ENCODE measurements around the gene SPAG6.
"Not testable (repeated sequence)": the region's sequence is repeated elsewhere in the genome, so short reads cannot be mapped to it uniquely, and the experiment has no call there.

The SPAG6 gene

GRCh38 chr10:22366771-22367170, 21.5 kb downstream of the SPAG6 start:
- Histone ChIP-seq H3K36me3 (ENCODE audit: insufficient read depth, low read length) (no peaks in the 10 kb centered on the region; the same call in 1 of the 2 replicates), H3K9me3 (ENCODE audit: control insufficient read depth, insufficient read depth, low read length) (no peaks in the 10 kb centered on the region), H3K9ac (ENCODE audit: low read depth, low read length) (no peak overlapping the region), H3K4me1 (ENCODE audit: insufficient read depth, low read length) (no peaks in the 10 kb centered on the region)

- Histone ChIP-seq H3K4me1 (ENCODE audit: insufficient read depth, low read length) (no peaks in the 10 kb centered on the region), H3K9ac (ENCODE audit: low read depth, low read length) (no peak overlapping the region), H3K9me3 (ENCODE audit: control insufficient read depth, insufficient read depth, low read length) (no peaks in the 10 kb centered on the region), H3K36me3 (ENCODE audit: insufficient read depth, low read length) (no peaks in the 10 kb centered on the region; the same call in 1 of the 2 replicates)
These were observed 22.2 kb downstream of the SPAG6 start for GRCh38 chr10:22367471-22367870.

- H3K9me3 ChIP-seq (ENCODE audit: control insufficient read depth, insufficient read depth, low read length), result no peaks in the 10 kb centered on the region
- H3K9ac ChIP-seq (ENCODE audit: low read depth, low read length), result no peak overlapping the region
- H3K4me1 ChIP-seq (ENCODE audit: insufficient read depth, low read length), result no peaks in the 10 kb centered on the region
- H3K36me3 ChIP-seq (ENCODE audit: insufficient read depth, low read length), result no peaks in the 10 kb centered on the region
These were observed 23.1 kb downstream of the SPAG6 start for GRCh38 chr10:22368402-22368801.

- no peaks in the 10 kb centered on the region for H3K36me3 ChIP-seq (ENCODE audit: insufficient read depth, low read length)
- no peaks in the 10 kb centered on the region for H3K4me1 ChIP-seq (ENCODE audit: insufficient read depth, low read length)
- H3K9ac ChIP-seq (ENCODE audit: low read depth, low read length), result no peak overlapping the region
These were observed 23.7 kb downstream of the SPAG6 start for GRCh38 chr10:22368981-22369380.

DNA sequence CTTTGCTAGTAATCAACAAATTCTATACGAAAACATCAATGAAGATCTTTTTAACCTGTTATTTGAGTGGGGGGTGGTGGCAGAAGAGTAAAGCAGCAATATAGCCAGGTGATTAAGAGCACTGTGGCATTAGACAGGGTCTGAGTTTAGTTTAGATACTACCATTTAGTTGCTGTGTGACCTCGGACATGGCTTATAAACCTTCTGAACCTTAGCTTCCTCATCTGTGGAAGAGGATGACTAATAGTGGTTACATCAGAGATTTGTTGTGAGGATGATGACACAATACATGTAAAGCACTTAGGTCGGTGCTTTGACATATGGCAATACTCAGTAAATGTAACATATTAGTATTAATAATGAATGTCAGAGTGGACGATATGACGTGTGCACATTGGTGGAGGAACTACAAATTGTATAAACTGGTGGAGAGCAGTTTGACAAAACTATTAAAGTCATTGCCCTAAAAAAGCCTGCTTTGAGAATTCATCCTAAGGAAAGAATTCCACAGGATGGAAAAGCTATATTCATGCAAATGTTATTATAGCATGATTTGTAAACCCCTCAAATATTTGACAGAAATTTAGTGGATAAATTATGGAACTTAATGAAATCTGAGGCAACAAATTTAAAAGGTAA, 24.3 kb downstream of the SPAG6 start:
- Histone ChIP-seq H3K9me3 (ENCODE audit: control insufficient read depth, insufficient read depth, low read length) (no peaks in the 10 kb centered on the region), H3K36me3 (ENCODE audit: insufficient read depth, low read length) (no peaks in the 10 kb centered on the region), H3K9ac (ENCODE audit: low read depth, low read length) (no peak overlapping the region), H3K4me1 (ENCODE audit: insufficient read depth, low read length) (no peaks in the 10 kb centered on the region)

More at GRCh38 chr10:22368981-22369380, 23.7 kb downstream of the SPAG6 start:
- H3K9me3 ChIP-seq (ENCODE audit: control insufficient read depth, insufficient read depth, low read length), result no peaks in the 10 kb centered on the region

- Histone ChIP-seq H3K9me3 (ENCODE audit: control insufficient read depth, insufficient read depth, low read length) (no peaks in the 10 kb centered on the region), H3K9ac (ENCODE audit: low read depth, low read length) (no peak overlapping the region), H3K4me1 (ENCODE audit: insufficient read depth, low read length) (no peaks in the 10 kb centered on the region), H3K36me3 (ENCODE audit: insufficient read depth, low read length) (no peaks in the 10 kb centered on the region)
These were observed 25.0 kb downstream of the SPAG6 start for GRCh38 chr10:22370320-22370719.

- no peak overlapping the region for H3K9ac ChIP-seq (ENCODE audit: low read depth, low read length)
- H3K36me3 ChIP-seq (ENCODE audit: insufficient read depth, low read length), result no peaks in the 10 kb centered on the region
- no peaks in the 10 kb centered on the region for H3K9me3 ChIP-seq (ENCODE audit: control insufficient read depth, insufficient read depth, low read length)
- H3K4me1 ChIP-seq (ENCODE audit: insufficient read depth, low read length), result no peaks in the 10 kb centered on the region
These were observed 27.0 kb downstream of the SPAG6 start for GRCh38 chr10:22372298-22372697.

- Histone ChIP-seq H3K9ac (ENCODE audit: low read depth, low read length) (no peak overlapping the region), H3K36me3 (ENCODE audit: insufficient read depth, low read length) (no peaks in the 10 kb centered on the region), H3K4me1 (ENCODE audit: insufficient read depth, low read length) (no peaks in the 10 kb centered on the region), H3K9me3 (ENCODE audit: control insufficient read depth, insufficient read depth, low read length) (no peaks in the 10 kb centered on the region)
These were observed 27.6 kb downstream of the SPAG6 start for GRCh38 chr10:22372917-22373316.

DNA sequence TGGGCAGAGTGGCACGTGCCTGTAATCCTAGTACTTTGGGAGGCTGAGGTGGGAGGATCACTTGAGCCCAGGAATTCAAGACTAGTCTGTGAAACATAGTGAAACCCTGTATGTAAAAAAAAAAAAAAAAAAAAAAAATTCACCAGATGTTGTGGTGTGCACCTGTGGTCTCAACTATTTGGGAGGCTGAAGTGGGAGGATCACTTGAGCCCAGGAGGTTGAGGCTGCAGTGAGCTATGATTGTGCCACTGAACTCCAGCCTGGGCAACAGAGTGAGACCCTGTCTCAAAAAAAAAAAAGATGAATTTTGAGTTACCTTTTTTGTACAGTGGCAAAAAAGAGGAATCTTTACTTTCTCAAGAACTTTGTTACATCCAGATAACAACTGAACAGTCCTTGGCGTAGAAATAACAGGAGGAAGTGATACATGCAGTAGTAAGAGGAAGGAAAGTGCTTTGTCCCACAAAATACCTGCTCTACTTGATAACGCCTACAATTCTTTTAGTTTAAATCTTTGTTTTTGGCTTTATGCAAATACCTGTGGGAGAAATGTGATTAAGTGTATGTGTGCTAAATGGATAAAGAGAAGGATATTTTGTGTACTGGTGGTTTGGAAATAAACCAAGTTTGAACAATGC, 29.3 kb downstream of the SPAG6 start:
- Histone ChIP-seq H3K9me3 (ENCODE audit: control insufficient read depth, insufficient read depth, low read length) (no peaks in the 10 kb centered on the region), H3K9ac (ENCODE audit: low read depth, low read length) (no peak overlapping the region), H3K4me1 (ENCODE audit: insufficient read depth, low read length) (peaks cover 10% of the 10 kb centered on the region; the same call in 1 of the 2 replicates), H3K36me3 (ENCODE audit: insufficient read depth, low read length) (no peaks in the 10 kb centered on the region)

GRCh38 chr10:22379059-22379458, 33.8 kb downstream of the SPAG6 start:
- no peaks in the 10 kb centered on the region for H3K36me3 ChIP-seq (ENCODE audit: insufficient read depth, low read length)
- H3K4me1 ChIP-seq (ENCODE audit: insufficient read depth, low read length), result peaks cover 10% of the 10 kb centered on the region; the same call in 1 of the 2 replicates
- no peaks in the 10 kb centered on the region for H3K9me3 ChIP-seq (ENCODE audit: control insufficient read depth, insufficient read depth, low read length)
- no peak overlapping the region for H3K9ac ChIP-seq (ENCODE audit: low read depth, low read length)

GRCh38 chr10:22381262-22381661, 36.0 kb downstream of the SPAG6 start:
- Histone ChIP-seq H3K9me3 (ENCODE audit: control insufficient read depth, insufficient read depth, low read length) (no peaks in the 10 kb centered on the region), H3K9ac (ENCODE audit: low read depth, low read length) (no peak overlapping the region), H3K4me1 (ENCODE audit: insufficient read depth, low read length) (peaks cover 10% of the 10 kb centered on the region; the same call in 1 of the 2 replicates), H3K36me3 (ENCODE audit: insufficient read depth, low read length) (no peaks in the 10 kb centered on the region)

- H3K9ac ChIP-seq (ENCODE audit: low read depth, low read length), result no peak overlapping the region
- no peaks in the 10 kb centered on the region for H3K4me1 ChIP-seq (ENCODE audit: insufficient read depth, low read length)
- no peaks in the 10 kb centered on the region for H3K36me3 ChIP-seq (ENCODE audit: insufficient read depth, low read length)
- no peaks in the 10 kb centered on the region for H3K9me3 ChIP-seq (ENCODE audit: control insufficient read depth, insufficient read depth, low read length)
These were observed 41.2 kb downstream of the SPAG6 start for GRCh38 chr10:22386503-22386902.

- Histone ChIP-seq H3K9ac (ENCODE audit: low read depth, low read length) (no peak overlapping the region), H3K4me1 (ENCODE audit: insufficient read depth, low read length) (no peaks in the 10 kb centered on the region), H3K36me3 (ENCODE audit: insufficient read depth, low read length) (no peaks in the 10 kb centered on the region), H3K9me3 (ENCODE audit: control insufficient read depth, insufficient read depth, low read length) (no peaks in the 10 kb centered on the region)
These were observed 44.7 kb downstream of the SPAG6 start for GRCh38 chr10:22389856-22390589.

- H3K9me3 ChIP-seq (ENCODE audit: control insufficient read depth, insufficient read depth, low read length), result no peaks in the 10 kb centered on the region
- H3K4me1 ChIP-seq (ENCODE audit: insufficient read depth, low read length), result no peaks in the 10 kb centered on the region
- no peak overlapping the region for H3K9ac ChIP-seq (ENCODE audit: low read depth, low read length)
- H3K36me3 ChIP-seq (ENCODE audit: insufficient read depth, low read length), result no peaks in the 10 kb centered on the region
These were observed 46.3 kb downstream of the SPAG6 start for GRCh38 chr10:22391600-22391999.

DNA sequence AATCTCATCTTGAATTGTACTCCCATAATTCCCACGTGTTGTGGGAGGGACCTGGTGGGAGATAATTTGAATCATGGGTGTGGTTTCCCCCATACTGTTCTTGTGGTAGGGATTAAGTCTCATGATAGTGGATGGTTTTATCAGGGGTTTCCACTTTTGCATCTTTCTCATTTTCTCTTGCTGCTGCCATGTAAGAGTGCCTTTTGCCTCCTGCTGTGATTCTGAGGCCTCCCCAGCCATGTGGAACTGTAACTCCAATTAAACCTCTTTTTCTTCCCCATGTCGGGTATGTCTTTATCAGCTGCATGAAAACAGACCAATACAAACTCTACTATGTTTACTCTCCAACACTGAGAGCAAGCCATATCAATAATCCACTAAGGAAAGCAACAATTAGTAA, 50.9 kb downstream of the SPAG6 start:
- not testable (repeated sequence) for H3K4me1 ChIP-seq (ENCODE audit: insufficient read depth, low read length); H3K9ac ChIP-seq (ENCODE audit: low read depth, low read length); H3K9me3 ChIP-seq (ENCODE audit: control insufficient read depth, insufficient read depth, low read length); H3K36me3 ChIP-seq (ENCODE audit: insufficient read depth, low read length)

All from ES-I3 (cell line).